HG02571 (cell line): ENCODE measurements around the gene RPS6KA2.
A peak's percentile ranks its signal among the peaks of the same experiment; 100 is the strongest.
"Not testable (repeated sequence)": the region's sequence is repeated elsewhere in the genome, so short reads cannot be mapped to it uniquely, and the experiment has no call there.

Experiments used
- ATAC-seq: cut with Tn5 transposase; IDR thresholded peaks from one replicate; pipeline ENCODE4 v1.9.1; 2021; ENCODE audit warnings: mild to moderate bottlenecking, moderate library complexity; ENCODE audit not compliant: unreplicated experiment

Gene RPS6KA2

GRCh38 chr6:166595949-166596348, 31.1 kb downstream of the RPS6KA2 start:
- no peak for ATAC-seq

- ATAC-seq, result no peak
Observed at GRCh38 chr6:166595061-166595780, 31.8 kb downstream of the RPS6KA2 start.

DNA sequence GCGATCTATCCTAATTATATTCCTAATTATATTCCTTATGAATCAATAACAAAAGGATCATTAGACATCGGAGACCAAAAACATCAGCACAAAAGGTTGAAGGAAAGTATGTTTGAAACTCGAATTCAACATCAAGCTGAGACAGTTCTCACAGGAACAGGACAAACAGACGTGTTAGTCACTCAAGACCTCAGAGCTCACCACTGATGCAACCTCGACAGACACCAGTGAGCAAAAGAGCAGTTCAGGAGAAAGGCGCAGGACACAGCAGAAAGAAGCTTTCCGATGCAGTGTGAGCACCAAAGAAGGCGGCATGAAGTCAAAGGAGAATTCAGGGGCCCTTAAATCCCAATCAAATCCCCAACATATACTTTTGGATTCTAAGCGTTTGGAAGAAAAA, 34.2 kb downstream of the RPS6KA2 start:
- no peak for ATAC-seq

DNA sequence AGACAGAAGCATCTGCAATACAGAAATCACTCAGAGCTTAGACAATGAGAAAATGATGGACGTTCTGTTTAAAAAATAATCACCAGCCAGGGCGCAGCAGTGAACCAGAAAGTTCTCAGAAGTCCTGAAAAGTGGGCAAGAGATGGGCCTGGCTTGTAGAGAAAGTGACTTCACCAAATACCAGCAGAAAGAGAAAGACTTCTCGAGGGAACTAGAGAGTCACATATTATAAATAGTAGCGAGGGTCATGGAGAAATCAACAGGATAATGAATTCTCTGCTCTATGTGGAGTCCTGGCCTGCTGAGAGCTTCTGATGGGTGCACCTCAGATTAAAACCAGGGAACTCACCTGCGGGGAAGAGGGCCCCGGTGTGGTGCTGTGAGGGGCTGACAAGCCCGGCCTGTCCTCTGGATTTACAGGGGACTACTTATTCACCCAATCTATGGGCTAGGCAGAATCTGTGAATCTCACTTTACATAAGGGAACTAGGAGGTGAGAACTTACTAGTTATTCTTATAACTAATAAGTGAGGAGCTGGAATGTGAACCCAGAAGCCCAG, 35.0 kb downstream of the RPS6KA2 start:
- no peak for ATAC-seq

- ATAC-seq, result no peak
Observed at GRCh38 chr6:166591026-166591425, 36.0 kb downstream of the RPS6KA2 start.

DNA sequence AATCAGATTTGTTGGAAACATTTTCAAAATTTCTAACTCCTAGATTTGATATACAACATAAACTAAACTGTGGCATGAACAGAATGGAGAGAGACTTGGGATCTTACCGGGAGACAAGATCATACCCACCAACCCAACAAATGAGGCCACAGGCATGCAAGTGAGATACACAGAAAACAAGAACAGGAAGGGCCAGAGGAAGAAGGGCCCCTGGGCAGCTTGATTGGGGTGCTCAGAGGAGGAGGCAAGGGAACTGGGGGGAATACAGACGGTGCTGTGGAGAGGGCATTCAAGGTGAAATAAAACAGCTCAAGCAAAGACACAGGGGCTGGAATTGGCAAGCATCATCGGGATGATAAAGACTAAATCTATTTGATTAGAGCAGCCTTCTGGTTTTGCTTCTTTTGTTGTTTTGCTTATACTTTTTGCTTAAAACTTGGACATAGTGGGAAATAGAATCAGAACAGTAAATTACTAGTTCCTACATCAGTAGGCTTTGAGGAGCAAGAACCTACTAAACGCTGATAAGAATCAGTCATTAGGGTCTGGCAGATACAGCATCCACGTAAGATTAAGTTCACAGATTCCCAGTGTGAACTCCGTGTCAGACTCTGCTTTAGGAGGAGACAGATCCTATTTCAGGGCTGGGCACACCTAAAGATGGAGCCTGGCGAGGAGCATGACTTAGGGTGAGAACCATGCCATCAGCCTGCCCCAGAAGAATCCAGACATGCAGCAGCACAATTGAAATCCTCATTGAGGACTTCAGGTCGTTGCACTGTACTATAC, 37.1 kb downstream of the RPS6KA2 start:
- no peak for ATAC-seq

- ATAC-seq, result no peak
Observed at GRCh38 chr6:166589337-166589731, 37.7 kb downstream of the RPS6KA2 start.

DNA sequence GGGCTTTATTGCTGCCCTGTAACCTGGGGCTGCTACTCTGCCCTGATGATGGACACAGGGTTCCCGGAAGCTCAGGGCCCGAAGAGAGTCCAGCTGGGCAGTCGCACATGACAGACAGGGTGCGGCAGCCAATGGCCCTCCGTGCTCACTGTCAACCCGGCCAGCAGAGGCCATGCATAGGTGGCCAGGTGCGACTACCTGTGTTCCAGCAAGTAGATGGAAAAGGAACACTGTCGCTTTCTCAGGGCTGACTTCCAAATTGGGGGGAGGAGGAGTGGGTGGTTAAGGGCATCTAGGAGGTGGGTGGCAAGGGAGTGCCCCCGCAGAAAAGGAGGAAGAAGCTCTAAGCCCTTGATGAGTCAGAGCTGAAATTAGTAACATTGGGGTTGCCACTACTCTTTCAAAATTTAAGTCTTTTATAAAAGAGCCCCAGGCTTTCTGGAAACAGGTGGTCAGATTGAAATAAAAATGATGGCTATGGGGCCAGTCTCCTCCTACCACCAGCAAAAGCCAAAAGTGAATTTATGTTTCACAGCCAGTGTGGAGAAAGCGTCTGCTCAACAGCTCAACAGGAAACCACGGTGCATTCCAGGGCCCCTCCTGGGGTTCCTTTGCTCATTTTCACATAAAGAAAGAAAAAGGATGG, 38.2 kb downstream of the RPS6KA2 start:
- no peak for ATAC-seq

DNA sequence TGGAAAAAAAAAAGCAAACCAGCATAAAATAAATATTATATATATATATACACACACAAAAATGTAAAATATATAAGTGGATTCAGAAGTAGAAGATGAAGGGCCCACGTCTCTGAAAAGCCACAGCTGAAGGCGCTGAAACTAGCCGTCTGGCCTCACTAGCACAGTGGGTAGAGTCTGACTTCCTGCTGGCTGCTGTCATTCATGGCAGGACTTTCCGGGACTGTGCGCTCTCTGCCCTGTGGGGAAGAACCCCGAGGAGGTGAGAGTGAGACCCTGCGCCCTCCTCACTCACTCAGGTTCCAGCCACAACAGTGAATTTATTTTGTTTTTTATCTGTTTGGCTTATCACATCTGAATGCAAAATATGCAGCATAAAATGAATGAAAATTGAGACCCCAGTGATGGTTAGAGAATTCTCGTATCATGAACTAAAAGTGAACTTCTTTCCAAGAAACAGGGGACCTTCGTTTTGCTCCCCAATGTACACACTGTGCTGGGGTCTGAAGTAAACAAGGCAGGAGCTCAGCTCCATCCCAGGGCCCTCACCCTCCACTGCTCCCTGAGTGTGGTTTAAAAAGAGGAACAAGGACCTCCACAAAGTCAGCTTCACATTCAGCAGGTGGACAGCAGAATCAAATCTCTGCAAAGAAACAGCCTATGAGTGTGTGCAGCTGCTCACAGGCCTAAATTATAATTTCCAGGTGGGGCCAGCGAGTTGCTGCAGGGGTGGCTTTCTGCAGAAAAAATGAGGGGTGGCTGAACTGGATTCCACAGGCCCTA, 39.2 kb downstream of the RPS6KA2 start:
- peak; percentile 76 for ATAC-seq

- ATAC-seq, result peak; percentile 53
Observed at GRCh38 chr6:166586424-166587156, 40.5 kb downstream of the RPS6KA2 start, which contains the start of gene RAMACL. TSS of gene RAMACL (minus strand) at chr6:166586678. CDS start at chr6:166586477, 201 bp downstream.

GRCh38 chr6:166584853-166585429, 42.1 kb downstream of the RPS6KA2 start:
- no peak for ATAC-seq

- no peak for ATAC-seq
Observed at GRCh38 chr6:166584155-166584554, 42.9 kb downstream of the RPS6KA2 start.

- ATAC-seq, result no peak
Observed at GRCh38 chr6:166583230-166583965, 43.7 kb downstream of the RPS6KA2 start.

- ATAC-seq, result no peak
Observed at GRCh38 chr6:166582258-166582657, 44.8 kb downstream of the RPS6KA2 start.

GRCh38 chr6:166581801-166582200, 45.2 kb downstream of the RPS6KA2 start:
- not testable (repeated sequence) for ATAC-seq

DNA sequence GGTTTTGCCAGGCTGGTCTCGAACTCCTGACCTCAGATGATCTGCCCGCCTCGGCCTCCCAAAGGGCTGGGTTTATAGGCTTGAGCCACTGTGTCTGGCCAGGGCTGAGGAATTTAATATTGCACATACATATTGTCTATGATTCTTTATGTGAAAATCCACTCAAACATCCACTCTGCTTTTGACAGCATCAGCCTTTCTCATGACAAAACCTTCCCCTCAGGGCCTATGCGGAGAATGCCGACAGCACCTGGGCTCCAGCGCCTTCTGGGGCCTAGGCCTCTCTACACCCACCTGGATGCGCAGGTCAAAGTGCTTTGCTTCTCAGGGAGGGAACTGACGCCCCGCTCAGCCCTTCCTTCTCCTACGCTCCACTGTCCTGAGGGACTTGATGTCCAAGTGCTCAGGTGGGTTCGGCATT, 46.0 kb downstream of the RPS6KA2 start:
- ATAC-seq, result no peak

DNA sequence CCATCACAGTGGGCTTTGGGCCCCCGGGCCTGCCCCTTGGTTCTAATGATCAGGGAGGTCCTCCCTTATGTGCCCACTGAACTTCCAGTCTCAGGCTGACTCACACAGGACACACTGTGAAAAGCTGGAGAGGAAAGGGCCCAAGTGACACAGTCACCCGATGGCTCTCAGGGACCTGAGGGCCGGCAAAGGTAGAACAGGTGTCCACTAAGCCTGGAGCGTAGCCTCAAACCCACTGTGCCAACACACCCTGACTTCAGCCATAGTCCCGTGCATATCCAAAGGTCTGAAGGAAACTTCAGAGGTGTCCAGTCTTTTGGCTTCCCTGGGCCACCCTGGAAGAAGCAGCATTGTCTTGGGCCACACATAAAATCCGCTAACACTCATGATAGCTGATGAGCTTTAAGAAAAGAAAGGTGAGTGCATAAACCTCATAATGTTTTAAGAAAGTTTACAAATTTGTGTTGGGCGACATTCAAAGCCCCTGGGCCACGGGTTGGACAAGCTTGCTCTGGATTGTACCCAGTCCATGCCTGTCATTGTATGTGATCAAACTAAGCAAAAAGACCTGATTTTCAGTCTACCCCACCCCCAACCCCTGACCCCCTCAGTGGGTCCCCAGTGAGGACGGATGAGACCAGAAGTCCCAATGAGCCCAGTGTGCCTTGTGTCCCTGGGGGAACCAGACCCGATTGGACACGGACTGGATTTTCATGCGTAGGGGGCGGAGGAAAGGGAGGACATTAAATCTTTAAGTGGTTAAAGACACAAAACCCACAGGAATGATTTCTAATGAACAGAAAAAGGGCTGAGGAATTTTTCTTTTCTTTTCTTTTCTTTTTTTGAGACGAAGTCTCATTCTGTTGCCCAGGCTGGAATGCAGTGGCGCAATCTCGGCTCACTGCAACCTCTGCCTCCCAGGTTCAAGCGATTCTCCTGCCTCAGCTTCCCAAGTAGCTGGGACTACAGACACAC, 46.7 kb downstream of the RPS6KA2 start:
- no peak for ATAC-seq
